ENCODE measurements around the gene PLD6. TPM values are rescaled to one million over a fixed set of nuclear protein-coding genes. Genes with fewer than 3 reads are reported as not detected.

The PLD6 gene
- polyA plus RNA-seq, 6 donors from 2014 or later = 1.9 to 22.0 (median 4.1) TPM; not detected in 1

DNA sequence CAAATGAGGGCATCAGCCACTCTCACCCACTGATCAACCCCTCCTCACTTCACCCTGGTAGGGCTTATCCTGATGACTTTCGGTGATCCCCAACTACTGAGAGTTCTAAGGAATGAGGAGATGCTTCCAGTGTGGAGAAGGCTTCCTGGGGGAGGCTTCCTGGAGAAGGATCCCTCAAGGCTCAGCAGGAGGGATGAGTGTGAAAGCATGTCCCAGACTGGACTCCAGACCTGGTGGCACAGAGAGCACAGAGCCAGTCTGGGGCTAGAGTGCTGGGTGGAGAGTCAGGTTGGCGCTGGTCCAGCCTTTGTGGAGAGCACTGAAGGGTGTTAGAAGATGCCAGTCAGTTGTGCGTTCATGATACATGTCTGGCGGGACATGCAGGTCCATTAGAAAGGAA, 53.7 kb downstream of the PLD6 start:
- no peak for DNase-seq
- no peaks in the 10 kb centered on the region for H3K9me3 Mint-ChIP-seq
- H3K4me1 Mint-ChIP-seq = peaks cover 0 to 17% (median 7%) of the 10 kb centered on the region in 3 donors
- peaks cover 16 to 38% of the 10 kb centered on the region in 2 donors for H3K36me3 Mint-ChIP-seq
- peak overlapping the region in 1 of 8 donors; percentile 22 for H3K4me3 Mint-ChIP-seq
- H3K27me3 Mint-ChIP-seq = no peaks in the 10 kb centered on the region
- peak overlapping the region in 3 of 6 donors; percentile 32 to 85 (median 84) for H3K27ac Mint-ChIP-seq
- no peak for ATAC-seq (ENCODE audit: low read depth in 2 of 2)

DNA sequence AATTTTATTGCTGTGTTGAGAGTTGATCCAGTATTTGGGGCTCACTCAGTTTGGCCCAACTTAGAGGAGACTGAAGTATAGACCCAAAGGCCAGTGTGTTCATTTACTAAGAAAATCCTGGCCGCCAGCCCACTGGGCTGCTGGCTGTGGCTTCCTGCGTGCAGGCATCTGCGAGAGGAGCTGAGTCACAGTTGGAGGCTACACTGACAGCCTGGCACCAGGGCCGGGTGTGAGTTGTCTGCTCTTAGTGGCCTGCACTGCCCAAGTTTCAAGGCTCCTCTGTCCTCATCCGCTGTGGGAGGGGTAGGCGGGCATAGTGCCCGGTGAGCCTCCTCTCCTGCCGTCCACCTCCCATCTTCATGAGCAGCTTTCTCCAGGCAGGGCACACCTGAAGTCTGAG, 54.2 kb downstream of the PLD6 start:
- Mint-ChIP-seq H3K27ac (peak overlapping the region in 2 of 6 donors; percentile 32 to 85), H3K36me3 (peaks cover 17 to 35% of the 10 kb centered on the region in 2 donors), H3K4me1 (peaks cover 0 to 17% (median 4%) of the 10 kb centered on the region in 3 donors), H3K4me3 (no peak overlapping the region), H3K27me3 (no peaks in the 10 kb centered on the region), H3K9me3 (no peaks in the 10 kb centered on the region)
- ATAC-seq (ENCODE audit: low read depth in 2 of 2) (no peak), DNase-seq (no peak)

DNA sequence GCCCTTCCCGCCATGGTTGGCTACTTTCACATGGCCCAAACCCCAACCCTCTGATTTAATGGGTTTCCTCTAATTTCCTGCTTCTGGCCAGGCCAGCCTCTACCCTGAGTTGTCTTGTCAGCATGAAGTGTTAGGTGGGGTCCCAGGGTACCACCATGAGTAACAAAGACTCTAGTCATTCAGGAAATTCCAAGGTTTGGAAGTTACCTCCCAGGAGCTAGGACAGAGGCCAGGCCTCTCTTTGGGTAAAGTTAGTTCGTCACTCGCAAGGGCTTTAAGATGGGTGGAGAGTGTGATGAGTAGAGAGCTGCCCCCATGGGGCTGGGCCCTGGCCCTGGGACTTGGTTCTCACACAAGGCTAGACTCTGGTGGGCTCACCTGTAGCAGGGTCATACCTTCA, 54.6 kb downstream of the PLD6 start:
- H3K27ac Mint-ChIP-seq = no peak overlapping the region
- no peaks in the 10 kb centered on the region for H3K9me3 Mint-ChIP-seq
- DNase-seq (no peak), ATAC-seq (ENCODE audit: low read depth in 2 of 2) (no peak)
- H3K27me3 Mint-ChIP-seq = no peaks in the 10 kb centered on the region
- peaks cover 0 to 17% (median 4%) of the 10 kb centered on the region in 3 donors for H3K4me1 Mint-ChIP-seq
- H3K4me3 Mint-ChIP-seq = peak overlapping the region in 1 of 8 donors; percentile 18
- H3K36me3 Mint-ChIP-seq = peaks cover 17 to 35% of the 10 kb centered on the region in 2 donors

GRCh38 chr17:17151055-17151454, 55.1 kb downstream of the PLD6 start:
- DNase-seq = no peak

More at GRCh38 chr17:17151055-17151454, 55.1 kb downstream of the PLD6 start:
- no peak overlapping the region for H3K4me3 Mint-ChIP-seq
- H3K27me3 Mint-ChIP-seq = no peaks in the 10 kb centered on the region
- peaks cover 0 to 20% (median 4%) of the 10 kb centered on the region in 3 donors for H3K4me1 Mint-ChIP-seq
- no peak for ATAC-seq (ENCODE audit: low read depth in 2 of 2)
- no peak overlapping the region for H3K27ac Mint-ChIP-seq
- peaks cover 17 to 38% of the 10 kb centered on the region in 2 donors for H3K36me3 Mint-ChIP-seq
- H3K9me3 Mint-ChIP-seq = no peaks in the 10 kb centered on the region

Other genes with a start within 250 kb of the PLD6 start
- gene TNFRSF13B, start 234.2 kb downstream of the PLD6 start, polyA plus RNA-seq (ENCODE audit: low read depth in 6 of 6) = 10 to 100 TPM in 5 of 6 donors, 1 to 10 TPM in 1; 4.0 to 17.5 (median 13.3) TPM
- 10 to 100 TPM in 4 of 6 donors, 1 to 10 TPM in 2; 1.9 to 26.0 (median 12.6) TPM for gene MPRIP, start 163.9 kb downstream of the PLD6 start, polyA plus RNA-seq (ENCODE audit: low read depth in 6 of 6)
- 1 to 10 TPM; 3.6 to 7.4 (median 5.7) TPM for gene FLCN, start 30.8 kb upstream of the PLD6 start, polyA plus RNA-seq (ENCODE audit: low read depth in 6 of 6)
- 100 to 1,000 TPM in 2 of 6 donors, 10 to 100 TPM in 4; 80.2 to 117 (median 94.2) TPM for gene COPS3, start 74.9 kb upstream of the PLD6 start, polyA plus RNA-seq (ENCODE audit: low read depth in 6 of 6)
- 1 to 10 TPM in 1 of 6 donors, under 1 TPM in 4, not detected in 1; 0.19 to 3.2 (median 0.61) TPM for gene NT5M, start 97.0 kb upstream of the PLD6 start, polyA plus RNA-seq (ENCODE audit: low read depth in 6 of 6)